SW 1271 (cell line): ENCODE data around the gene MLLT10.
"Not testable (repeated sequence)": the region's sequence is repeated elsewhere in the genome, so short reads cannot be mapped to it uniquely, and the experiment has no call there.

Experiments
- DNase-seq, 2 experiments: peaks; one replicate each; lab custom pipeline; 2025; lab: John Stamatoyannopoulos, UW

MLLT10 gene

GRCh38 chr10:21527598-21528235, 6.3 kb upstream of the MLLT10 start:
- DNase-seq, result no peak

GRCh38 chr10:21528236-21529031, 5.6 kb upstream of the MLLT10 start:
- no peak for DNase-seq

GRCh38 chr10:21529032-21529910, 4.8 kb upstream of the MLLT10 start:
- DNase-seq, result no peak

GRCh38 chr10:21530168-21530567, 3.9 kb upstream of the MLLT10 start:
- DNase-seq, result no peak

- no peak for DNase-seq
Observed at GRCh38 chr10:21530641-21531040, 3.4 kb upstream of the MLLT10 start.

GRCh38 chr10:21531164-21531563, 2.9 kb upstream of the MLLT10 start:
- DNase-seq, result no peak

GRCh38 chr10:21532694-21533466, 1.2 kb upstream of the MLLT10 start:
- no peak for DNase-seq

GRCh38 chr10:21534280-21534586, 201 bp downstream of the MLLT10 start:
- no peak for DNase-seq

GRCh38 chr10:21534604-21535493, 817 bp downstream of the MLLT10 start:
- no peak for DNase-seq

- DNase-seq, result no peak
Observed at GRCh38 chr10:21535494-21535965, 1.5 kb downstream of the MLLT10 start.

GRCh38 chr10:21535976-21536375, 1.9 kb downstream of the MLLT10 start:
- not testable (repeated sequence) for DNase-seq

- no peak for DNase-seq
Observed at GRCh38 chr10:21536874-21537273, 2.8 kb downstream of the MLLT10 start.

GRCh38 chr10:21540701-21541100, 6.7 kb downstream of the MLLT10 start:
- not testable (repeated sequence) for DNase-seq

GRCh38 chr10:21547246-21547645, 13.2 kb downstream of the MLLT10 start:
- DNase-seq, result no peak

- DNase-seq, result no peak
Observed at GRCh38 chr10:21552638-21553037, 18.6 kb downstream of the MLLT10 start.

GRCh38 chr10:21556527-21556926, 22.5 kb downstream of the MLLT10 start:
- no peak for DNase-seq

- DNase-seq, result not testable (repeated sequence)
Observed at GRCh38 chr10:21558984-21559383, 25.0 kb downstream of the MLLT10 start.

GRCh38 chr10:21570761-21571521, 36.9 kb downstream of the MLLT10 start:
- DNase-seq, result no peak

- no peak for DNase-seq
Observed at GRCh38 chr10:21572578-21572977, 38.5 kb downstream of the MLLT10 start.

- not testable (repeated sequence) for DNase-seq
Observed at GRCh38 chr10:21574514-21574913, 40.5 kb downstream of the MLLT10 start.
